ENCODE results near the gene ZBP1.

The ZBP1 gene

DNA sequence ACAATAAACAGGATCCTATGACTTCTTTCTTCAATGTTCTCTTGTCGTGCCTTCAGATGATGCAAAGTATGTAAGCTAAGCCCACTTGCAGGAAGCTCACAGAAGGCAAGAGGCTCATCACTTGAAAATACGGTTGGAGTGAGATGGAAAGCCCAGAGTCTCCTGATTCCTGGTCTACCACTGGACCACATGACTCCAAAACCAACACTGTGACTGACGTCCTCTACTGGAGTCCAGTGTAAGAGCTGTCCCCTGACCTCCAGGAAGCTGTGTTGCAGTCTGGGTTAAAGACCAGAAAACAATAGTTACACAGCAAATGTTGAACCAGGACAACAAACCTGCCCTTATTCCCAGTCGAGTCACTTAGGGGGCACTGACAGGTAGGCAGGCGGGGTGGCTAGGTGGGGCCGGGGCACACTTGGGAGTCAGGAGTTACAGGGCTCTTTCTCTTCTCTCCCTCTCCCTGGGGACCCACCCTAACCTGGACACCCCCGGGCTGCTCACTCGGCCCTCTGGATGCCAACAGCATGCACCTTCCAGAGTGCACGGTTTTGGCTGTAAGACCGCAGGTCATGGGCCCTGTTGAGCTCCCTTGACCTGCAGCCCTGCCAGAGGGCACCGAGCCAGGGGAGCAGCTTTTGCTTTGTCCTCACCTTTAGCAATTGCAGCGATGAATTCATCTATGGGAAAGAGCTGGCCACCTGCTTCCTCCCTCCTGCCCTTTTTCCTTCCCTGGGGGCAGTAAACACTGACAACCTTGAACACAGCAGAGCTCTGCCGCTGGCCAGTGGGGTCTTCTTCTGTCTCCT, 51.9 kb downstream of the ZBP1 start:
- no peak for DNase-seq

DNA sequence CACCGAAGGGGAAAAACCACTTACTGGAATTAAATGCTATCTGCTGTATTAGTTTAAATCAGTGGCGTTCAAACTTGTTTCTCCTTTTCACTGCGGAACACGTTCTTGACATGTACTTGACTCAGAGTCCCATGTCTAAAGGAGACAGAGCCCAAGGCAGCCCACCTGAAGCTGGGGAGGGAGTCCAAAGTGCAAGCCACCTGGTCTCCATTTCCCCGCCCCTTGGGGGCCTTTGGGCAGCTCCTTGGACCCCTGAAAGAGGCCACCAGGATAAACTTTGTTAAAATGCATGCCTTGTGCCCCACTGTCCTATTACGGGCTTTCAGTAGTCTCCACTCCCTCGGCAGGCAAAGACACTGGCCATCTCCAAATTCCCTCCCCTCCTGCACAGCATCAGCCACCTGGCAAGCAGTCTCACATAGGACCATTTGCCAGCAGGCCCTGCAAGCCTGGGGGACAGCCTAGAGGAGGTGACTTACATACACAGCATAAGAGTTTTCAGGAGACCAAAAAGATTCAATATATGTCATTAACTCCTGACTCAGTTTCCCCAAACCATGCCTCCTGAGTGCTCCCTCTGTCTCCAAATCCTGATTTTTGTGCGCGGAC, 52.7 kb downstream of the ZBP1 start:
- no peak for DNase-seq

DNA sequence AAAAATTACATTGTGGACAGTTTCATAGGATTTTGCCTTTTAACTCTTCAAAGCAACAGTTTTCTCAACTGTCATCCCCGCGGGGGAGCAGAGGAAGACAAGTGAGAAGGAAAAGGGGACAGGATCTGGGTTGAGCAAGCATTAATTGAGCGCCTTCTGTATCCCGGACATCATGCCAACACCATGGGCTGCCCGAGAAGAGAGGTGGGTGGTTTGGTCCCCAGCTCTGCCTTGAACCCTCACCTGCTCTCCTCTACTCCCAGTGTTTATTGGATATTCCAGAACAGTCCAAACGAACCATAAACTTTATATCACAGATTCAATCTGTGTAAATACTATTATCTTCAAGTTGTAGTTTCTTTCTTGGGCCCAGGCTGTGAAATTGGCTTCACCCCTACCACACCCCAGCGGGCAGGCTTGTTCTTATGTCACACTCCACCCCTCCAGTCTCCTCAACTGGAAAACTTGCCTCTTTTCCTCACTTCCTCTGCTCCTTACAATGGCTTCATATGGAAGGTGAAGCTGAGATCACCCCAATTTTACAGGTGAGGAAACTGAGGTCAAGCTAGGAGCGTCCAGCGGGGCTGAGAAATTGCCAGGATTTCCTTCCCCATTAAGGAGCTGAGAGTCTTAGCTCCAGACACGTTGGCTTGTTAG, 53.3 kb downstream of the ZBP1 start:
- no peak for DNase-seq

DNA sequence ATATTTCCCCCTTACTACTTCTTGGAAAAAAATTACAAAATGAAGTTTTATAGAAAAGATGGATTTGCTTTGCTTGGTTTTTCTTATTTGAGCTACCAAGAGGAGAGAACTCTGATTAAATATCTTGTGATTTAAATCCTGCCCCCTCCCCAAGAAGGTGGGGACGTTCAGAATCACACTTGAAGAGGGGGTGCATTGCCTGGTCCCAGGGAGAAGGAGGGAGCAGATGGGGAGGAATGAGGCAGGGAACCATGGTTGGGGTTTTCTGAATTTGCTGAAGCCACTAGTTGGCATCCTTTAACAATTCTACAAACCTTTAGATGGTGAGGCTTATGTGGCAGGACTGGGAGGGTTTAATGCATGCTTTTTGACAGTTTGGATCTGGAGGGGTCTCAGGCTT, 53.8 kb downstream of the ZBP1 start:
- DNase-seq = no peak

DNA sequence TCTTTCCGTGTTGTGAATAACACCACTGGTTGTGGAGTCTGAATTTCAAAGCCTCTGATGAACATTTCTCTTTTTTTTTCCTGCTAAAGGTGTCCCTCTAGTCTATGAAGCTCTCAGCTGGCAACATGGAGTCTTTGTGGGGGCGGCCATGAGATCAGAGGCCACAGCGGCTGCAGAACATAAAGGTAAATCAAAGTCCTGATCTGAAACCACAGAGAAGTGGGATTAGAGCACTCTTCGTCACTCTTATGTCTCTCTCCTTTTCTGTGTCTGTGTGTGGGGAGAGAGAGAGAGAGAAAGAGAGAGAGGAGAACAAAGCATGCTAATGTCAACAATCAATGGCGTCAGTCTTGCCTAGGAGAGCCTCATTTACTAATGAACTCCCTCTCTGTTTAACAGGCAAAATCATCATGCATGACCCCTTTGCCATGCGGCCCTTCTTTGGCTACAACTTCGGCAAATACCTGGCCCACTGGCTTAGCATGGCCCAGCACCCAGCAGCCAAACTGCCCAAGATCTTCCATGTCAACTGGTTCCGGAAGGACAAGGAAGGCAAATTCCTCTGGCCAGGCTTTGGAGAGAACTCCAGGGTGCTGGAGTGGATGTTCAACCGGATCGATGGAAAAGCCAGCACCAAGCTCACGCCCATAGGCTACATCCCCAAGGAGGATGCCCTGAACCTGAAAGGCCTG, 55.1 kb downstream of the ZBP1 start:
- DNase-seq = no peak

DNA sequence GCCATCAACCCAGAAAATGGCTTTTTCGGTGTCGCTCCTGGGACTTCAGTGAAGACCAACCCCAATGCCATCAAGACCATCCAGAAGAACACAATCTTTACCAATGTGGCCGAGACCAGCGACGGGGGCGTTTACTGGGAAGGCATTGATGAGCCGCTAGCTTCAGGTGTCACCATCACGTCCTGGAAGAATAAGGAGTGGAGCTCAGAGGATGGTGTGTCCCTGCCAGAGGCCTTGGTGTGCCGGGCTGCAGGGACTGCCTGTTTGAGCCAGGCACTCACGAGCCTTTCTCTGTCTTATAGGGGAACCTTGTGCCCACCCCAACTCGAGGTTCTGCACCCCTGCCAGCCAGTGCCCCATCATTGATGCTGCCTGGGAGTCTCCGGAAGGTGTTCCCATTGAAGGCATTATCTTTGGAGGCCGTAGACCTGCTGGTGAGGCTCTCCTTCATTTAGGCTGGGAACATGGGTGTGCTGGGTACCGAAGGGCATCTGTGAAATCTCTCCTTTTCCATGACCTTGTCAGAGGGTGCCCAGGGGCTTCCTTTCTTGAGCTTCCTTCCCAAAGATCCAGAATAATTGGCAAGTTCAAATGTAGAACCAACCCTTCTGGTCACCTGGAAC, 55.9 kb downstream of the ZBP1 start:
- DNase-seq = no peak

DNA sequence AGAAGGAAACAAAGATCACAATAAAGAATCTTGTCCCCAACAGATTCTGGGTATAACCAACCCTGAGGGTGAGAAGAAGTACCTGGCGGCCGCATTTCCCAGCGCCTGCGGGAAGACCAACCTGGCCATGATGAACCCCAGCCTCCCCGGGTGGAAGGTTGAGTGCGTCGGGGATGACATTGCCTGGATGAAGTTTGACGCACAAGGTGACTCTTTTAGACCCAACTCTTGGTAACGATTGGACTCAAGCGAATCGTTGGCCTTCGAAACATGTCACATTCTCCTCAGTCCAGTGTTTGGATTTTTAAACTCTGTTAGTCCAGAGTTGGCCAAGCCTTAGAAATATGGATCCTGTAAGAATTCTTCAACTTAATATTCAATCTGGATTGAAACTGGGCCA, 56.7 kb downstream of the ZBP1 start:
- no peak for DNase-seq

DNA sequence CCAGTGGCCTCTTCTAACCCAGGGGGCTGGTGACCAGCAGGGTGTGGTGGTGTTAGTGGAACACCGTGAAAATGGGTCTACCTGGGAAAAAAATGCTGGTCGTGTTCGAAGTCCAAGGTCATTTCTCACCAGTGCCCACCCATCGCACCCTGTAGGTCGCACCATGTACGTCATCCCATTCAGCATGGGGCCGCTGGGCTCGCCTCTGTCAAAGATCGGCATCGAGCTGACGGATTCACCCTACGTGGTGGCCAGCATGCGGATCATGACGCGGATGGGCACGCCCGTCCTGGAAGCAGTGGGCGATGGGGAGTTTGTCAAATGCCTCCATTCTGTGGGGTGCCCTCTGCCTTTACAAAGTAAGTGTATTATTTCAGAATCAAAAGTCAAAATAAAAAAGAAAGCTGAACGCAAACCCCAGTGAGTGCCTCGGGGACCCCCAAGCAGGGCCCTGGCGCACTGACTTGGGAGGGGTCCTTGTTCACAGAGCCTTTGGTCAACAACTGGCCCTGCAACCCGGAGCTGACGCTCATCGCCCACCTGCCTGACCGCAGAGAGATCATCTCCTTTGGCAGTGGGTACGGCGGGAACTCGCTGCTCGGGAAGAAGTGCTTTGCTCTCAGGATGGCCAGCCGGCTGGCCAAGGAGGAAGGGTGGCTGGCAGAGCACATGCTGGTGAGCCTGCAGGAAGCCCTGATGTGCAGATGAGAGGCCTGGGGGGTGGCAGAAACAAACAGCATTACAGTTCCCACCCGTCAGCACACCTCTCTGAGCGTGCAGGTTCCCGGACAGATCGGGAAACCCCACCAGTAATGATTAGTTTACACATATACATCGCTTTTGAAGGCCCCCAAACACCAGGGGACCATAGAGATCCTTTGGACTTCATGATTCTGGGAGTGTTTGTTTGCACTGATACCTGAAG, 57.4 kb downstream of the ZBP1 start:
- no peak for DNase-seq

DNA sequence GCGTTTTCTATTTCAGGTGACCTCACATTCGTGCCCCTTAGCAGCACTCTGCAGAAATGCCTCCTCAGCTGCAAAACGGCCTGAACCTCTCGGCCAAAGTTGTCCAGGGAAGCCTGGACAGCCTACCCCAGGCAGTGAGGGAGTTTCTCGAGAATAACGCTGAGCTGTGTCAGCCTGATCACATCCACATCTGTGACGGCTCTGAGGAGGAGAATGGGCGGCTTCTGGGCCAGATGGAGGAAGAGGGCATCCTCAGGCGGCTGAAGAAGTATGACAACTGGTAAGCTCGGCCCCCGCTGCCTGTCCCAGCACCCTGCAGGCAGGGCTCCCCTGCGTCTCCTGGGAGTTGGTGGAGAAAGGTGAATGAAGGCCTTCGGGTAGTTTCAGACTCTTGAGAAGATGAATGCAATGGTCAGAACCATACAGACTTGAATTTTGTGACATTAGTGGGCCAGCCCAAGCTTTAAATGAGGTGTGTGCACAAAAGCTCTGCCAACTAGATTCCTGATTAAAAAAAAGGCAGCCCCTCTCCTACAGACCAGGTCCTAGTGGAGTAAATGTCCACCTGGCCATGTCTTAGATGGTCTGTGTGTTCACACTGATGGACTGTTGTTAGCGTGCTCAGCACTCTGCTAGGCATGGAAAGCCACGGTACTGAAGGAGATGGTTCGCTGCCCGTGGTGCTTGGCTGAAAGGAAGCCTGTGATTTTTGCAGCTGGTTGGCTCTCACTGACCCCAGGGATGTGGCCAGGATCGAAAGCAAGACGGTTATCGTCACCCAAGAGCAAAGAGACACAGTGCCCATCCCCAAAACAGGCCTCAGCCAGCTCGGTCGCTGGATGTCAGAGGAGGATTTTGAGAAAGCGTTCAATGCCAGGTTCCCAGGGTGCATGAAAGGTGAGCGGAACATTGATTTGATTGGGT, 58.6 kb downstream of the ZBP1 start:
- DNase-seq = no peak

DNA sequence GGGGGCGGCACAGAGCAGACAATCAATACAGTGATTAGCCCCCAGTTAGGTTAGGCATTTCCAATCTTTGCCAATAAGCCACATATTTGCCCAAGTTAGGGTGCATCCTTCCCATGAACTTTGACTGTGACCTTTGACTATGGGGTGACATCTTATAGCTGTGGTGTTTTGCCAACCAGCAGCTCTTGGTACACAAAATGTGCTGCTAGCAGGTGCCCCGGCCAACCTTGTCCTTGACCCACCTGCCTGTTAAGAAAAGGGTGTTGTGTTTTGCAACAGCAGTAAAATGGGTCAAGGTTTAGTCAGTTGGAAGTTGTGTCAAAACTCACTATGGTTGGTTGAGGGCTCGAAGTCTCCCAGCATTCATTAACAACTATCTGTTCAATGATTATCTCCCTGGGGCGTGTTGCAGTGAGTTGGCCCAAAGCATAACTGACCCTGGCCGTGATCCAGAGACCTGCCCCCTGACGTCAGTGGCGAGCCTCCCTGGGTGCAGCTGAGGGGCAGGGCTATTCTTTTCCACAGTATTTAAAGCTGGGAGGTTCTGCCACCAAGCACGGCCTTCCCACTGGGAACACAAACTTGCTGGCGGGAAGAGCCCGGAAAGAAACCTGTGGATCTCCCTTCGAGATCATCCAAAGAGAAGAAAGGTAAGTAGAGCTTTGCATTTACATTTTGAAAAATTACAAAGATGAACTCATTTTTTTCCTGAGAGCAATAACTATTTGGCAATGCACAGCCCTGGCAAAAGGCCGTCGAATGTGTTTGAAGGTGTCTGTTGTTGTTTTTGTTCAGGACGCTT, 59.5 kb downstream of the ZBP1 start, which contains the start of gene PCK1:
Gene PCK1, plus strand, starts transcription at position 557 of the 802 bp plus-strand sequence. CDS start 302 bp downstream, outside the sequence.
- no peak for DNase-seq

DNA sequence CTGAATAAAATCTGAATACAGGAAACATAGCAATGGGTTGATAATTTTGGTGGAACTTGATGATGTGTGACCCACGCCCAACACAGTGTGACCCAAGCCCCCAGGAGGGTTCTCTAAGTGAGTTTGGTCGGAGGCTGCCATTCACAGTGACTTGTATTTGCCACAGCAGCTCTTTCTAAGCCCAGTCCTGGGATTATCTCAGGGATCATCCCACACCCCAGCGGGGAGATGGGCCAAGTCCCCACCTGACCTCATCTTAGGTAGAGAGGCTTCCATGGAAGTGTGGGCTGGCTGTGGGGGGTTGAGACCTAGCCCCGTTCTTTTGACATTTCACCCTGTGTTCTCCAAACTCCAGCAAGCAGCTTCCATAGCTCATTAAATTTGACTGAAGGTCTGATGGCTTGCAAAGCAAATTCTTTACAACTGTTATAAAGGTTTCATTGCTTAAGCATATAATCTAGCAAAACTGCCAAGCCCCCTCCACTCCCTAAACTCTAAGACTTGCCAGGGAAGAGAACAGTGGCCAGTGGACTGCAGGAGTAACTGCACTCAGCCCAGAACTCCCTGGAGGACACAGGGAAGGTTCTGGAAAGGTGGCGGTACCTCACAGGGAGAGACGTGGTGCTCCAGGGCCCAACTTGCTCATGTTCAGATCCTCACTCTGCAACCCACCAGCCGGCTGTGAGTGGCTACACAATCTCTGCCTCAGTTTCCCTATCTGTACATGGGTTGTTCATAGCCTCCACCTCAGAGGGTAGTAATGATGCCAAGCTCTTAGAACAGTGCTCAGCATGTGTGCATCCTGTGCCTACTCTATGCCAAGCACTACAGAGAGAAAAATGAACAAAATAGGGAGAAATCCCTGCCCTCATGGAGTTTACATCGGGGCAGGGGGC, 60.3 kb downstream of the ZBP1 start:
- no peak for DNase-seq

DNA sequence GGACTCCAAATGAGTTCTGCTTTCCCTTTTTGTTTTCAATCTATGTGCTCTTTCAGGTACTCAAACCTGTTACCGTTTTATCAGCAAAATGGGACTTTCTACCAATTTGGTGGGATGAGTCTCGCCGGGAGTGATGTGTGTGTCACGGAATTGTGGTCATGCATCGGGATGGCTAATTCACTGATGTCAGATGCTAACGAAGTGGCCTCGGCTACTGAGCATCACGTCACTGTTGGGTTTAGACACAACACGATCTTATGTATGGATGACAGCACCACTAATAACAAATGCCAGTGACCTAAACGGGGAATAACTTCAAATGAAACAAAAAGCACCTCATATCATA, 61.0 kb downstream of the ZBP1 start:
- DNase-seq = no peak

DNA sequence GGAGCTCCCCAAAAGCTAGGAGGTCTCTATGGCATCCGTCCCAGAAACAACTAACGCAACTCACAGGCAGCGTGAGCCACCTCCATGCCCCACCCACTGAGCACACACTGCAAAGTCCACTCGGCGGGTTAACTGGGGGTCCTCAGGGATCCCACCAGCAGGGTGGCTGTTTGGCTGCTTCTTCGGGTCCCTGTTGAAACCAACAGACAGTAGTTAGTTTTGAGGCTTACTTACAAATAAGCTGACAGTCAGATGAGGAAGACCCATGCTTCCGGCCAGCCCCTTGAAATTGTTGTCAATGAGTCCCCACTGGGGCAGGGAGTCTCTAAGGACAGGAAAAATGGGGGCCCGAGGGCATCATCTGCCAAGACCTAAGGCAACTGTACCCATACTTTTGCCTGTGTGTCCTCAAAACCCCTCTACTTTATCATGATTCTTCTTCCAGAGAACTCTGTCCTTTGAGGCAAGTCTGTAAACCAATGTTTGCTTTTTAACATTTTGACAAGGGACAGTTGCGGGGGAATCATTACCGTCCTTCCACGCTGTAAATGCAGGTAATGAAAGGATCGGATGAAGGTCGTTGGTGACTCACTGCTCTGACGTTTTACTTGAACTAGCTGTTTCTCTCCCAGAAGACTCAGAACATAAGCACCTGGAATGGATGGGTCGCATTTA, 61.5 kb downstream of the ZBP1 start:
- DNase-seq = no peak

DNA sequence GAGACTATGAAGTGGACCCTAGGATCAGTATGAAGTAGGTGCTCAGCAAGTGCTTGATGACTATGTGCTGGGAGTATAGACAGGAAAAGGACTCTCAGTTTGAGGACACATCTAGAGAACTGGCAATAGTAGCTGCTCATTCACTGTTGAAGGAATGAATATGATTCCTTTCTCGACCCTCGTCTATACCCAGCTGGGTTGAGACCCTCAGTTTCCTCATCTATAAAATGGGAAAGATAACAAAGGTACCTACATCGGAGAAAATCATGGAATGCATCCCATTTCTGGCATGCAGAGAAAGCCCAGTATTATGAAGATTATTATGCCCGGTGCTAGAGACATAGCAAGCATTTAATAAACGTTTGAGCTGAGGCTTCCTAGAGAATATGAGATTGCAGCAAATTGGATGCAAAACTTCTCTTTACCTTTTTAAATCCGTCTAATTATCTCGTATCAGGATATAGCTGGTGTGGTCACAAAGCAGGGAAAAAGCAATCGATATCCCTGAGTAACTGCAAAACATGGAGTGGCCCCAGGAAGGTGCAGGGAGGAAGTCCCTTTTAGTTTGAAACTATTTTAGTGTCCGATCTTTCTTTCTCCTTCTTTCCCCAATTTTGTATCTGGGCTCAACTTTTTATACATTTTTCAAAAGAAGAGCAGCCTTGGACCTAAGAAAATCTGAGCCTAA, 62.2 kb downstream of the ZBP1 start:
- DNase-seq = no peak

DNA sequence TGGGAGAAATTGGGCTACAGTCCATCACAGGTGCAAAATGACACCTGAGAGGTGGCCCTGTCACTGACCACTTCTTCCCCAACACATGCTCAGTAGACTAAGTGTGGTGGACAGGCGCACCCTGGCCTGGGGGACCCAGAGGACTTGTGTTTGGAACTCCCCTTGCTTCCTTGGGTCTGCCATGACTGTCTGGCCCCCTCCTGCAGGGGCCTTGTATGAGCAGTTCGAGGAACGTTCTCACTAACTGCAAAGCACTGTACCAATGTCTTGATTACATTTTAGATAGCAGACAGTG, 63.3 kb downstream of the ZBP1 start:
- no peak for DNase-seq

DNA sequence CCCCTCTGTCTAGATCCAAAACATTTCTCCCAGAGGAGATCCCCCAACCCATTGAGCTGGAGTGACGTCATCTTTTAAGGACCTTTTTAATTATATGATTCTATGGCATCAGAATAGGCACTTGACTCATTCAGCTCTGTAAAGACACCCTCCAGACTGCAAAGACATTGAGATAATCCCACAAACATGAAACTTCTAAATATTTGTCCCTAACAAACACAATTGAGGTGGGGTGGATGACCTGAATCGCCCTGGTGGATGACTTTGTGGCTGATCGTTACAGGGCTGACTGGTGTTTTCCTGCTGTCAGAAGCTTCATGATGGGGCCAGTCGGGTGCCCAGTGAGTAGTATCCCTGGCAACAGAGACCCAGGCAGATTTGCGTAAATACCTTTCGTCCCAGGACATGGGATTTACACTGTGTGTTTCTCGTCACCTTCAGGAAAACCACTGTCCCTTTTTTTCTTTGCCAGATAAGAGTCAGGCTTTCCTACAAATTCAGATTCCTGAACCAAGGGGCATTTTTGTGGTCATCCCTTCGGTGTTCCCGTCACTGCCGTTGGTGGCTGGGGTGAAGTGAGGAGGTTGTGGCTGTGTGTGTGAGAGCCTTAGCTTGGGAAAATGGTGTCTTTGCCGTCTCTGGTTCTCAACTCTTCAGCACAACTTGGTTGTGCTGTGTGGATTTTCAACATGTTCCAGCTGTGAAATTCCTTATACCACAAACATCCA, 64.6 kb downstream of the ZBP1 start:
- no peak for DNase-seq
